HepG2 (cell line): Measurements from ENCODE around the gene UBE2E1. TPM values are rescaled to one million over a fixed set of nuclear protein-coding genes. Genes with fewer than 3 reads are reported as not detected.

Experiments used
- ATAC-seq: fragments of 200-7000 bp; cut with Tn5 transposase; 3 replicates; pipeline ENCODE4 v1.9.1; 2020; ENCODE audit warnings: mild to moderate bottlenecking, moderate library complexity
- BruUV-seq: library from RNA; stranded (reverse); fragments of 400-500 nt; replicated peaks from 2 replicates; lab custom pipeline; 2021; lab: Mats Ljungman, UMichigan
- CTCF ChIA-PET: fragments of 300-600 bp; formaldehyde crosslinking; extraction: SDS; loops from one replicate; lab custom pipeline; 2021; ENCODE audit warnings: low total read pairs, inconsistent platforms, low intra/inter-chr PET ratio; lab: Yijun Ruan, JAX
- POLR2A ChIA-PET: fragments of 350-600 bp; sonication (Branson Sonifier 250); formaldehyde crosslinking; loops from one replicate; lab custom pipeline; 2020; ENCODE audit warnings: antibody characterized with exemption, inconsistent platforms; lab: Yijun Ruan, JAX
- DNase-seq: peaks from one replicate; pipeline ENCODE4 v3.0.0-alpha.2; 2015; ENCODE audit warnings: low spot score
- FAIRE-seq: peaks from 3 replicates; lab custom pipeline; 2011; peaks lifted over from hg19 to GRCh38; lab: Jason Lieb, UNC
- H2AFZ ChIP-seq: one replicate; pipeline ENCODE4 v1.6.1; 2011; ENCODE audit warnings: low read length, inconsistent platforms
- H3K27ac ChIP-seq: fragments of 300-600 bp; 3 replicates; pipeline ENCODE4 v1.8.0; 2011; ENCODE audit warnings: mixed run types, mild to moderate bottlenecking, mixed read lengths, low read length, inconsistent platforms; ENCODE audit not compliant: insufficient read depth; ENCODE audit errors: extremely low read length
- H3K27me3 ChIP-seq, 2 experiments: fragments of 200-600 bp in 1 of 2; 2 replicates in 1 of 2; 3 replicates in 1 of 2; pipeline versions ENCODE4 v1.6.0 to v1.8.0; 2011; ENCODE audit warnings: low read length in 2 of 2, mild to moderate bottlenecking in 2 of 2, moderate library complexity in 2 of 2, inconsistent platforms in 1 of 2; ENCODE audit not compliant: insufficient read depth in 2 of 2, control insufficient read depth in 1 of 2
- H3K36me3 ChIP-seq, 2 experiments: fragments of 200-600 bp in 1 of 2; replicated peaks in 1 of 2; 2 replicates in 1 of 2; 3 replicates in 1 of 2; pipeline versions ENCODE4 v1.5.1 to v1.8.0; 2011; ENCODE audit warnings: low read length in 2 of 2, inconsistent platforms in 1 of 2; ENCODE audit not compliant: insufficient read depth in 2 of 2, control insufficient read depth in 1 of 2
- H3K4me1 ChIP-seq: 2 replicates; pipeline ENCODE4 v1.5.1; 2012; ENCODE audit warnings: low read length, inconsistent platforms; ENCODE audit not compliant: insufficient read depth
- H3K4me2 ChIP-seq: 2 replicates; pipeline ENCODE4 v1.6.0; 2011; ENCODE audit warnings: low read depth, low read length, inconsistent platforms
- H3K4me3 ChIP-seq, 3 experiments: fragments of 200-600 bp in 1 of 3; sonication (generic), shearing (Covaris generic) in 1 of 3; replicated peaks in 1 of 3; 2 replicates each; pipeline ENCODE4 v1.5.1; 2011 to 2016; ENCODE audit warnings: low read length in 3 of 3, inconsistent platforms in 2 of 3, low read depth in 2 of 3, mild to moderate bottlenecking in 2 of 3, control low read depth in 1 of 3, mixed read lengths in 1 of 3; ENCODE audit not compliant: insufficient read depth in 1 of 3
- H3K79me2 ChIP-seq: one replicate; pipeline ENCODE4 v1.6.1; 2011; ENCODE audit warnings: low read length, inconsistent platforms; ENCODE audit not compliant: insufficient read depth
- H3K9ac ChIP-seq: 2 replicates; pipeline ENCODE4 v1.6.0; 2011; ENCODE audit warnings: mild to moderate bottlenecking, low read depth, low read length, inconsistent platforms; ENCODE audit not compliant: insufficient read depth
- H3K9me3 ChIP-seq: 2 replicates; pipeline ENCODE4 v1.5.1; 2012; ENCODE audit warnings: mild to moderate bottlenecking, low read length
- H4K20me1 ChIP-seq: 2 replicates; pipeline ENCODE4 v1.6.0; 2011; ENCODE audit warnings: inconsistent platforms, mild to moderate bottlenecking, low read length, moderate library complexity; ENCODE audit not compliant: insufficient read depth
- EEA1 ChIP-seq: sonication (generic); formaldehyde crosslinking; IDR thresholded peaks from 2 replicates; pipeline ENCODE4 v1.5.1; 2020; ENCODE audit warnings: mild to moderate bottlenecking, missing genetic modification reagents, borderline replicate concordance
- FOXK1 ChIP-seq: sonication (generic); formaldehyde crosslinking; IDR thresholded peaks from 2 replicates; pipeline ENCODE4 v1.4.0; 2020; ENCODE audit warnings: low read depth, missing genetic modification reagents, borderline replicate concordance
- FOXP1 ChIP-seq, 2 experiments: fragments of 450-650 bp in 1 of 2; IDR thresholded peaks; 2 replicates each; pipeline ENCODE4 v1.6.1; 2017 to 2018; ENCODE audit warnings: antibody characterized with exemption in 1 of 2
- ZNF414 ChIP-seq: sonication (generic); formaldehyde crosslinking; IDR thresholded peaks from 2 replicates; pipeline ENCODE4 v1.5.0; 2020; ENCODE audit warnings: missing genetic modification reagents
- ZNF674 ChIP-seq: sonication (generic); formaldehyde crosslinking; IDR thresholded peaks from 2 replicates; pipeline ENCODE4 v1.5.0; 2020; ENCODE audit warnings: low read depth, mild to moderate bottlenecking, missing genetic modification reagents
- in situ Hi-C: cut with HindIII; loops from 2 replicates; pipeline ENCODE4 v1.10.0; 2017; ENCODE audit warnings: low pct_unique_long_range_greater_than_20kb; ENCODE audit not compliant: extremely low pct_ligation_motif_present
- intact Hi-C: fragments of 100-400 bp; cut with micrococcal nuclease; formaldehyde crosslinking; loops from one replicate; pipeline ENCODE4 v1.10.0; 2022; ENCODE audit not compliant: unreplicated experiment
- polyA plus RNA-seq, 8 experiments: library from polyadenylated mRNA; depleted of rRNA in 3 of 8; stranded (reverse) in 7 of 8; unstranded in 1 of 8; fragments of >200 nt; fragmentation: Illumina TruSeq in 4 of 8; extraction: Trizol in 4 of 8; gene quantifications; 2 replicates each; pipeline versions ENCODE4 v1.2.1 to v1.2.3, GENCODE V29; 2011 to 2016; ENCODE audit warnings: low read depth in 4 of 8, missing spikeins in 1 of 8, mixed read lengths in 1 of 8; ENCODE audit not compliant: insufficient read depth in 1 of 8
- total RNA-seq, 5 experiments: library from RNA; depleted of rRNA; stranded (reverse); fragments of >200 nt; fragmentation: Illumina TruSeq; extraction: Trizol; gene quantifications; 2 replicates each; pipeline ENCODE4 v1.2.3, GENCODE V29; 2016; ENCODE audit warnings: low read depth in 1 of 5
- TF ChIP-seq, protein P1 (sequence below), 2 experiments: sonication (generic) in 1 of 2; formaldehyde crosslinking in 1 of 2; IDR thresholded peaks; 2 replicates each; pipeline versions ENCODE4 v1.6.1 to v1.9.0; 2014 to 2022; ENCODE audit warnings: antibody characterized with exemption in 1 of 2, borderline replicate concordance in 1 of 2, inconsistent platforms in 1 of 2, low read depth in 1 of 2, missing genetic modification reagents in 1 of 2
- TF ChIP-seq, protein P2 (sequence below): sonication (generic); formaldehyde crosslinking; IDR thresholded peaks from 2 replicates; pipeline ENCODE4 v1.4.0; 2020; ENCODE audit warnings: missing genetic modification reagents, mild to moderate bottlenecking, borderline replicate concordance

Gene UBE2E1
- total and polyA plus RNA-seq, 2 of the 13 experiments (the other 11 are each of a cell fraction or from before 2014, with no cell fraction given), result 55.4 to 61.8 TPM

DNA sequence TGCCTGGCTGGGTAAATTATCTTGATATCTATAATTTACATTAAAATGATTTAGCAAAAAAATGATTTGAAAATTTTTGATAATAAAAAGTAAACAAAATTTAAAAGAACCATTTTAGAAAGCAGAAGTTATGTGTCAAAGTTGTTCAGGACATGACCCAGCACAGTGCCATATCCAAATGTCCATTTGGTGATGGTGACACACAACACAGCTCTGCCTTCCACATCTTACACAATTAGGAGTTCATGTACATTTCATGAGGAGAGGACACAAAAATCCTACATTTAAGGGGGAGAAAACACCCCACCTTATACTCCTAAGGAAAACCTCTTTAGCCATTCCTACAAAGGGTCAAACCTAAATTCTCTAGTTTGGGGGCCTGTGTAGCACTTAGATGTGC, 10.7 kb upstream of the UBE2E1 start:
- Histone ChIP-seq H3K36me3 (no peaks in the 10 kb centered on the region), H3K27ac (no peak overlapping the region), H2AFZ (no peak overlapping the region), H3K4me2 (no peak overlapping the region), H3K4me1 (no peaks in the 10 kb centered on the region), H3K27me3 (peaks cover 0 to 12% of the 10 kb centered on the region in 2 experiments; a peak in 3 of 5 replicates), H3K4me3 (no peak overlapping the region), H3K79me2 (no peaks in the 10 kb centered on the region), H3K9me3 (no peaks in the 10 kb centered on the region), H4K20me1 (no peaks in the 10 kb centered on the region), H3K9ac (no peak overlapping the region)
- intact Hi-C loops, result no loop called here
- POLR2A ChIA-PET, result no interaction called here
- CTCF ChIA-PET, result no interaction called here
- TF ChIP-seq, protein P1, sequence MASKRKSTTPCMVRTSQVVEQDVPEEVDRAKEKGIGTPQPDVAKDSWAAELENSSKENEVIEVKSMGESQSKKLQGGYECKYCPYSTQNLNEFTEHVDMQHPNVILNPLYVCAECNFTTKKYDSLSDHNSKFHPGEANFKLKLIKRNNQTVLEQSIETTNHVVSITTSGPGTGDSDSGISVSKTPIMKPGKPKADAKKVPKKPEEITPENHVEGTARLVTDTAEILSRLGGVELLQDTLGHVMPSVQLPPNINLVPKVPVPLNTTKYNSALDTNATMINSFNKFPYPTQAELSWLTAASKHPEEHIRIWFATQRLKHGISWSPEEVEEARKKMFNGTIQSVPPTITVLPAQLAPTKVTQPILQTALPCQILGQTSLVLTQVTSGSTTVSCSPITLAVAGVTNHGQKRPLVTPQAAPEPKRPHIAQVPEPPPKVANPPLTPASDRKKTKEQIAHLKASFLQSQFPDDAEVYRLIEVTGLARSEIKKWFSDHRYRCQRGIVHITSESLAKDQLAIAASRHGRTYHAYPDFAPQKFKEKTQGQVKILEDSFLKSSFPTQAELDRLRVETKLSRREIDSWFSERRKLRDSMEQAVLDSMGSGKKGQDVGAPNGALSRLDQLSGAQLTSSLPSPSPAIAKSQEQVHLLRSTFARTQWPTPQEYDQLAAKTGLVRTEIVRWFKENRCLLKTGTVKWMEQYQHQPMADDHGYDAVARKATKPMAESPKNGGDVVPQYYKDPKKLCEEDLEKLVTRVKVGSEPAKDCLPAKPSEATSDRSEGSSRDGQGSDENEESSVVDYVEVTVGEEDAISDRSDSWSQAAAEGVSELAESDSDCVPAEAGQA (IDR thresholded peaks at IDR 0.05; ENCODE audit: low read depth), result no peak
- TF ChIP-seq, protein P1 (CRISPR knock-in tag; IDR thresholded peaks at IDR 0.05; ENCODE audit: borderline replicate concordance), result no peak
- no peak for TF ChIP-seq FOXP1 (IDR thresholded peaks at IDR 0.05)
- TF ChIP-seq FOXP1 (CRISPR knock-in tag; IDR thresholded peaks at IDR 0.05), result no peak
- no peak for TF ChIP-seq FOXK1 (CRISPR knock-in tag)
- TF ChIP-seq, protein P2, sequence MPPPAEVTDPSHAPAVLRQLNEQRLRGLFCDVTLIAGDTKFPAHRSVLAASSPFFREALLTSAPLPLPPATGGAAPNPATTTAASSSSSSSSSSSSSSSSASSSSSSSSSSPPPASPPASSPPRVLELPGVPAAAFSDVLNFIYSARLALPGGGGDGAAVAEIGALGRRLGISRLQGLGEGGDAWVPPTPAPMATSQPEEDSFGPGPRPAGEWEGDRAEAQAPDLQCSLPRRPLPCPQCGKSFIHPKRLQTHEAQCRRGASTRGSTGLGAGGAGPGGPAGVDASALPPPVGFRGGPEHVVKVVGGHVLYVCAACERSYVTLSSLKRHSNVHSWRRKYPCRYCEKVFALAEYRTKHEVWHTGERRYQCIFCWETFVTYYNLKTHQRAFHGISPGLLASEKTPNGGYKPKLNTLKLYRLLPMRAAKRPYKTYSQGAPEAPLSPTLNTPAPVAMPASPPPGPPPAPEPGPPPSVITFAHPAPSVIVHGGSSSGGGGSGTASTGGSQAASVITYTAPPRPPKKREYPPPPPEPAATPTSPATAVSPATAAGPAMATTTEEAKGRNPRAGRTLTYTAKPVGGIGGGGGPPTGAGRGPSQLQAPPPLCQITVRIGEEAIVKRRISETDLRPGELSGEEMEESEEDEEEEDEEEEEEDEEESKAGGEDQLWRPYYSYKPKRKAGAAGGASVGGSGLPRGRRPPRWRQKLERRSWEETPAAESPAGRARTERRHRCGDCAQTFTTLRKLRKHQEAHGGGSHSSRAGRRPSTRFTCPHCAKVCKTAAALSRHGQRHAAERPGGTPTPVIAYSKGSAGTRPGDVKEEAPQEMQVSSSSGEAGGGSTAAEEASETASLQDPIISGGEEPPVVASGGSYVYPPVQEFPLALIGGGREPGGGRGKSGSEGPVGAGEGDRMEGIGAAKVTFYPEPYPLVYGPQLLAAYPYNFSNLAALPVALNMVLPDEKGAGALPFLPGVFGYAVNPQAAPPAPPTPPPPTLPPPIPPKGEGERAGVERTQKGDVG (CRISPR knock-in tag), result no peak
- TF ChIP-seq ZNF414 (CRISPR knock-in tag), result no peak
- TF ChIP-seq EEA1, result no peak
- no peak for TF ChIP-seq ZNF674 (CRISPR knock-in tag)
- in situ Hi-C loops, result no loop called here
- DNase-seq (no peak), FAIRE-seq (no peak), ATAC-seq (no peak)
- no TSS peak for BruUV-seq
